B cell (primary cell): Measurements from ENCODE around the gene C3orf49. TPM values are rescaled to one million over a fixed set of nuclear protein-coding genes. Genes with fewer than 3 reads are reported as not detected.
A peak's percentile ranks its signal among the peaks of the same experiment; 100 is the strongest.

ENCODE experiments used
- ATAC-seq: fragments of 200-7000 bp; cut with Tn5 transposase; one replicate; pipeline ENCODE4 v1.10.0; 2021; ENCODE audit warnings: low read depth, mild to moderate bottlenecking, moderate number of reproducible peaks, moderate library complexity
- CTCF ChIA-PET: fragments of 350-600 bp; sonication (Branson Sonifier 250); formaldehyde crosslinking; loops from one replicate; lab custom pipeline; 2021; ENCODE audit warnings: antibody characterized with exemption, inconsistent platforms; lab: Charles Lee
- POLR2A ChIA-PET: fragments of 350-600 bp; sonication (Branson Sonifier 250); formaldehyde crosslinking; loops from one replicate; lab custom pipeline; 2021; ENCODE audit warnings: antibody characterized with exemption; lab: Charles Lee
- DNase-seq: peaks from one replicate; pipeline ENCODE4 v3.0.0; 2013
- H2AFZ ChIP-seq: 2 replicates; pipeline ENCODE4 v1.6.1; 2012; ENCODE audit warnings: mild to moderate bottlenecking, low read depth, low read length; ENCODE audit not compliant: insufficient read depth, poor library complexity, severe bottlenecking
- H3K27ac ChIP-seq, 2 donors: 1 replicate in 1 of 2; 2 replicates in 1 of 2; pipeline ENCODE4 v1.5.1; 2012 to 2013; ENCODE audit warnings: low read length in 2 of 2, mild to moderate bottlenecking in 2 of 2, moderate library complexity in 1 of 2
- H3K27me3 ChIP-seq, 4 experiments: fragments of 200-600 bp in 1 of 4; sonication (generic) in 1 of 4; replicated peaks in 1 of 4; 1 replicate in 2 of 4; 2 replicates in 2 of 4; pipeline versions ENCODE4 v1.6.1 to v1.7.0; 2013 to 2016; ENCODE audit warnings: low read length in 3 of 4, mild to moderate bottlenecking in 2 of 4, mixed read lengths in 1 of 4, moderate library complexity in 1 of 4; ENCODE audit not compliant: insufficient read depth in 4 of 4, control insufficient read depth in 3 of 4; ENCODE audit errors: control extremely low read depth in 1 of 4
- H3K36me3 ChIP-seq, 2 experiments: replicated peaks in 1 of 2; 1 replicate in 1 of 2; 2 replicates in 1 of 2; pipeline versions ENCODE4 v1.6.1 to v1.7.1; 2013; ENCODE audit warnings: low read length in 1 of 2; ENCODE audit not compliant: insufficient read depth in 2 of 2, control insufficient read depth in 1 of 2; ENCODE audit errors: control extremely low read depth in 1 of 2, extremely low read depth in 1 of 2
- H3K4me1 ChIP-seq, 2 donors: fragments of 200-600 bp in 1 of 2; sonication (generic) in 1 of 2; 1 replicate in 1 of 2; 2 replicates in 1 of 2; pipeline versions ENCODE4 v1.5.1 to v1.6.1; 2013 to 2017; ENCODE audit warnings: low read length in 2 of 2; ENCODE audit not compliant: control insufficient read depth in 2 of 2, insufficient read depth in 2 of 2
- H3K4me2 ChIP-seq: replicated peaks from 2 replicates; pipeline ENCODE3; 2012; ENCODE audit warnings: mild to moderate bottlenecking, low read depth, low read length; ENCODE audit not compliant: poor library complexity, severe bottlenecking
- H3K4me3 ChIP-seq, 5 experiments: fragments of 200-600 bp in 1 of 5; sonication (generic) in 1 of 5; 1 replicate in 3 of 5; 2 replicates in 2 of 5; pipeline versions ENCODE4 v1.5.1 to v1.7.0; 2011 to 2016; ENCODE audit warnings: low read length in 4 of 5, mild to moderate bottlenecking in 4 of 5, low read depth in 2 of 5, control low read depth in 1 of 5, moderate library complexity in 1 of 5; ENCODE audit not compliant: insufficient read depth in 1 of 5; ENCODE audit errors: control extremely low read depth in 1 of 5, extremely low read depth in 1 of 5
- H3K79me2 ChIP-seq: fragments of 200-600 bp; sonication (generic); one replicate; pipeline ENCODE4 v1.6.0; 2016; ENCODE audit warnings: low read length; ENCODE audit not compliant: control insufficient read depth, insufficient read depth
- H3K9ac ChIP-seq: fragments of 200-600 bp; sonication (generic); 2 replicates; pipeline ENCODE4 v1.6.1; 2017; ENCODE audit warnings: mild to moderate bottlenecking, low read length, moderate library complexity
- H3K9me3 ChIP-seq, 3 donors: one replicate each; pipeline versions ENCODE4 v1.6.1 to v1.7.1; 2013; ENCODE audit warnings: low read length in 2 of 3; ENCODE audit not compliant: control insufficient read depth in 2 of 3, insufficient read depth in 1 of 3; ENCODE audit errors: control extremely low read depth in 1 of 3
- H4K20me1 ChIP-seq: 2 replicates; pipeline ENCODE4 v1.6.0; 2012; ENCODE audit warnings: mild to moderate bottlenecking, low read length; ENCODE audit not compliant: insufficient read depth, control insufficient read depth, poor library complexity, severe bottlenecking
- H3K27ac Mint-ChIP-seq: one replicate; pipeline ENCODE4 v1.8.0; 2021; ENCODE audit warnings: mixed read lengths
- H3K27me3 Mint-ChIP-seq: one replicate; pipeline ENCODE4 v1.8.0; 2021; ENCODE audit warnings: mixed read lengths
- H3K4me1 Mint-ChIP-seq: one replicate; pipeline ENCODE4 v1.8.0; 2021; ENCODE audit warnings: mixed read lengths
- H3K4me3 Mint-ChIP-seq: one replicate; pipeline ENCODE4 v1.8.0; 2021; ENCODE audit warnings: mixed read lengths
- H3K9me3 Mint-ChIP-seq: one replicate; pipeline ENCODE4 v1.8.0; 2022; ENCODE audit warnings: mixed read lengths; ENCODE audit not compliant: insufficient read depth
- EZH2 ChIP-seq: IDR thresholded peaks from 2 replicates; pipeline ENCODE4 v1.6.1; 2012; ENCODE audit warnings: borderline replicate concordance, low read depth, mild to moderate bottlenecking, moderate library complexity, low read length; ENCODE audit not compliant: insufficient read depth, poor library complexity, severe bottlenecking
- WGBS: methylation state at CpG from one replicate; pipeline ENCODE4 v1.1.5; 2013; ENCODE audit warnings: missing lambda C conversion rate; ENCODE audit not compliant: insufficient coverage; 5-methylcytosine and 5-hydroxymethylcytosine counted together
- intact Hi-C: fragments of 100-400 bp; cut with micrococcal nuclease; formaldehyde crosslinking; loops from one replicate; pipeline ENCODE4 v1.10.0; 2022
- polyA plus RNA-seq: library from polyadenylated mRNA; depleted of rRNA; stranded (reverse); fragments of >200 nt; gene quantifications from 2 replicates; pipeline ENCODE4 v1.2.3, GENCODE V29; 2012
- total RNA-seq, 2 donors: library from RNA; stranded (reverse); fragments of 120-200 nt in 1 of 2; gene quantifications; 1 replicate in 1 of 2; 2 replicates in 1 of 2; pipeline versions ENCODE4 v1.2.3 to v1.2.4, GENCODE V29; 2013 to 2022
- TF ChIP-seq, protein P1 (sequence below): fragments of 200-600 bp; IDR thresholded peaks from one replicate; pipeline ENCODE4 v1.8.0; 2022; ENCODE audit warnings: antibody characterized with exemption, mild to moderate bottlenecking

The C3orf49 gene
- total and polyA plus RNA-seq, 2 donors (not counting 1 experiment from before 2014, with no cell fraction given) = not detected

DNA sequence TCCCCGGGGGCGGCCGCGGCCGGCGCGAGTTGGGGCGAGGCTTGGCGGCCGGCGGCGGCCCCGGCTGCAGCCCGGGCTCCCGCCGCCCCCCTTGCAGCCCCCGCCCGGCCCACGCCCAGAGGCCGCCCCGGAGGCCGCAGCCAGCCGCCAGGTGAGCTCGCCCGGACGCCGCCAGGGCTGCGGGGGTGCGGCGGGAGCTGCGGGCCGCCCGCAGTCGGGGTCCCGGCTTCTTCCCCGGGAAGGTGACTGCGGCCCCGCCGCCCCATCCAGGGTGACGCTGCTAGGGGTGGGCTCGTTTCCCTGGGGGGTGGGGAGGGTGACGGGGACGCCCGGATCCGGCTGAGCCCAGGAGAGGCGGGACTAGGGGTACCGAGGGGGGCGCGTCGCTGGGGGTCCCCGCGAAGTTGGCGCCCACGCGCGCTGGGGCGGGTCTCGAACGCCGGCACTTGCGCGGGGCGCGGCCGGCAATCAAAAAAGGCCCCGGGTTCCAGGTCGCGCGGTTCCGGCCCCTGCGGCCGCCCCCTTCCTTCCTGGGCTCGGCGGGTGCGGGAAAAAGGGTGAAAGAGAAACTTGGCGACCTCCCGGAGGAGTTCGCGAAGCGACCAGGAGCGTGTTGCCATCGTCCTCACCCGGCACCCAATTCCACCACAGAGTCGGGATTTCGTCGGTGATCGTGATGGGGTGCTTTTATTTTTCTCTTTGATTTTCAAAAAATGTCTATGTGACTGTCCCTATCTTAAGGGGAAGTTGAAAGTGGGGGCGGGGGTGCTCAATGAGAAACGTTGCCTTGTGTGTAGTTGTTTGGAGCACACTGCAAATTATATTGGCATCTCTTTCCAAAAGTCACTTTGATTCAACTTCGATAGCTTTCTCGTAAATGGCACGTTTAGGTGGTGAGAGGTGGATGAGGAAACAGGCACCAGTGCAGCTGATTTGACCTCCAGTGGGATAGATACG, 45.2 kb downstream of the C3orf49 start:
- ChIA-PET CTCF (interaction anchor here (1.0 to 1.4 kb wide), 3 partner anchors 12 to 48 kb away, joined by 3 to 5 read pairs (median 3); partner anchors contain the start of gene SCAANT1), POLR2A (interaction anchor here (0.6 to 1.1 kb wide), 2 partner anchors 48 kb away, joined by 6 read pairs; partner anchors contain the start of gene SCAANT1)
- peak overlapping the region; percentile 89 for H2AFZ ChIP-seq
- no peak for TF ChIP-seq EZH2
- TF ChIP-seq, protein P1, sequence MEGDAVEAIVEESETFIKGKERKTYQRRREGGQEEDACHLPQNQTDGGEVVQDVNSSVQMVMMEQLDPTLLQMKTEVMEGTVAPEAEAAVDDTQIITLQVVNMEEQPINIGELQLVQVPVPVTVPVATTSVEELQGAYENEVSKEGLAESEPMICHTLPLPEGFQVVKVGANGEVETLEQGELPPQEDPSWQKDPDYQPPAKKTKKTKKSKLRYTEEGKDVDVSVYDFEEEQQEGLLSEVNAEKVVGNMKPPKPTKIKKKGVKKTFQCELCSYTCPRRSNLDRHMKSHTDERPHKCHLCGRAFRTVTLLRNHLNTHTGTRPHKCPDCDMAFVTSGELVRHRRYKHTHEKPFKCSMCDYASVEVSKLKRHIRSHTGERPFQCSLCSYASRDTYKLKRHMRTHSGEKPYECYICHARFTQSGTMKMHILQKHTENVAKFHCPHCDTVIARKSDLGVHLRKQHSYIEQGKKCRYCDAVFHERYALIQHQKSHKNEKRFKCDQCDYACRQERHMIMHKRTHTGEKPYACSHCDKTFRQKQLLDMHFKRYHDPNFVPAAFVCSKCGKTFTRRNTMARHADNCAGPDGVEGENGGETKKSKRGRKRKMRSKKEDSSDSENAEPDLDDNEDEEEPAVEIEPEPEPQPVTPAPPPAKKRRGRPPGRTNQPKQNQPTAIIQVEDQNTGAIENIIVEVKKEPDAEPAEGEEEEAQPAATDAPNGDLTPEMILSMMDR = no peak
- H3K27me3 ChIP-seq = no peaks in the 10 kb centered on the region
- peak overlapping the region; percentile 78 for H3K4me2 ChIP-seq
- H4K20me1 ChIP-seq = peaks cover 9% of the 10 kb centered on the region
- Mint-ChIP-seq H3K4me1 (peaks cover 58% of the 10 kb centered on the region), H3K9me3 (no peaks in the 10 kb centered on the region), H3K27ac (peak overlapping the region; percentile 97), H3K27me3 (no peaks in the 10 kb centered on the region), H3K4me3 (peak overlapping the region; percentile 97)
- peak overlapping the region; percentile 64 to 88 for H3K27ac ChIP-seq
- DNase-seq (peak; percentile 72), ATAC-seq (peak; percentile 57)
- peaks cover 60% of the 10 kb centered on the region for H3K79me2 ChIP-seq
- peaks cover 0 to 6% of the 10 kb centered on the region in 2 experiments for H3K36me3 ChIP-seq
- H3K4me3 ChIP-seq = peak overlapping the region; percentile 58 to 96 (median 81)
- H3K9me3 ChIP-seq = no peaks in the 10 kb centered on the region
- peak overlapping the region; percentile 89 for H3K9ac ChIP-seq
- under 1% methylated on average over 70 of the region's 93 CpGs for WGBS
- intact Hi-C loops = loop anchor here (1.0 kb wide), 2 partner anchors 47 to 129 kb away; no protein-coding TSS in a partner anchor
- peaks cover 16 to 19% of the 10 kb centered on the region in 2 donors for H3K4me1 ChIP-seq
